ENCODE results near the gene FAM72D.
"Not testable (repeated sequence)": the region's sequence is repeated elsewhere in the genome, so short reads cannot be mapped to it uniquely, and the experiment has no call there.

Gene FAM72D

DNA sequence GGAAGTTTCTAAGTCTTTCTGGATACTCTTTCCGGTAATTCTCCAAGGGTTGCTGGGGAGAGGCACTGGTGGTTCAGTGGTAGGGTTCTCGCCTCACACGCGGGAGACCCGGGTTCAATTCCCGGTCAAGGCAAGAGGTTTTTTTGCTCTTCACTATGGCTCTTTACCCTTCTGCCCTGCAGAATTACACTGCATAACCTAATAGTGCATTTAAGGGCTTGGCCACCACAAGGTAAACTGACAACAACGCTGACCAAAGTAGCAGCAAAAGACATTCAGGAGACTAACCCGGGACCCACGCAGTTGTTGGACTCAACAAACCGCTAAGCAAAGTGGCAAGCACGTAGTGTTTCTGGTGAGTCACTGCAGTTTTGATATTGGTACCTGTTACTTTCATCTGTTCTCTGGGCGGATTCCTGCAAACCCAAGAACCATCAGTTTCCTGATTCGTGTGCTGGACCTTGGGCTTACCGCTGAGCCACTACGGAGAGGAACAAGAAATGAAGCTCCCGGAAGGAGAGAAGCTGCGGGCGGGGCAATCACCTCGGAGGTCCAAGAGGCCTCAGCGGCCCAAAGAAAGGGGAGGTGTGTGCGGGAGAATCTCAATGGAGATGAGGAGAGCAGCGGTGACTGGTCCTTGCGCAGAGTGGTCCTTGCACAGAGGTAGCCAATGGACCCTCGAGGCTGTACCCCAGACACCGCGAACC lies 65.4 kb downstream of the FAM72D start:
- H3K4me3 Mint-ChIP-seq; H3K27ac Mint-ChIP-seq; H3K4me1 Mint-ChIP-seq (ENCODE audit: low read depth); H3K36me3 Mint-ChIP-seq (ENCODE audit: low read depth); H3K9me3 Mint-ChIP-seq; H3K27me3 Mint-ChIP-seq: not testable (repeated sequence)

Data from stimulated activated naive CD8-positive, alpha-beta T cell treated with anti-CD3 and anti-CD28 coated beads, Interleukin-15, Interleukin-2, amounts not matched to agents 100 ng/mL and 50 ng/mL, for 24 hours (primary cell).